ENCODE data around the gene IER2.

DNA sequence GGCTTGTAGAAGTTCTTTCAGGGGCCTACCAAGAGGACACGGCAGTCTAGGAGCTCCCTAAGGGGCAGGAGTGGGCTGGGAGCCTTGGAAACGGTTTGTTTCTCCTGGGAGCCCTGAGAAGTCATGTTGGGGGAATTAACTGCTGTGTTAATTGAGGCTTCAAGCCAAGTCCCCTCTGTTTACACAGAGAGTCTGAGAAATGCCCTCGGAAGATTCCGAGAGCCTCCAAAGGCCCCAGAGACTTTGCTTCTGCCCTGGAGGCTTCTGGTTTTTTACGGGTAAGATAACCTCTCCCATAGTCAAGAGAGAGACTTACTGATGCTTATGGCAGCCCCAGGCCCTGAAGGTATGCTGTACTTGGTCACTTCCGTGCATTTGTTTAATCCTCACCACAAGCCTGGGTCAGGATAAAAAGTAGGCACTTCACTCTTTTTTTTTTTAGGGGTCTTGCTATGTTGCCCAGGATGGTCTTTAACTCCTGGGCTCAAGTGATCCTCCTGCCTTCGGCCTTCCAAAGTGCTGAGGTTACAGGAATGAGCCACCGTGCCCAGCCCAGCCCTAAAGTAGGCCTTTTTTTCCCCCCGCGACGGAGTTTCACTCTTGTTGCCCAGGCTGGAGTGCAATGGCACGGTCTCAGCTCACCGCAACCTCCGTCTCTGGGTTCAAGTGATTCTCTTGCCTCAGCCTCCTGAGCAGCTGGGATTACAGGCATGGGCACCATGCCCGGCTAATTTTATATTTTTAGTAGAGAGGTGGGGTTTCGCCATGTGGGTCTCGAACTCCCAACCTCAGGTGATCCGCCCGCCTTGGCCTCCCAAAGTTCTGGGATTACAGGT lies 15.2 kb downstream of the IER2 start:
- TF ChIP-seq, protein P1, sequence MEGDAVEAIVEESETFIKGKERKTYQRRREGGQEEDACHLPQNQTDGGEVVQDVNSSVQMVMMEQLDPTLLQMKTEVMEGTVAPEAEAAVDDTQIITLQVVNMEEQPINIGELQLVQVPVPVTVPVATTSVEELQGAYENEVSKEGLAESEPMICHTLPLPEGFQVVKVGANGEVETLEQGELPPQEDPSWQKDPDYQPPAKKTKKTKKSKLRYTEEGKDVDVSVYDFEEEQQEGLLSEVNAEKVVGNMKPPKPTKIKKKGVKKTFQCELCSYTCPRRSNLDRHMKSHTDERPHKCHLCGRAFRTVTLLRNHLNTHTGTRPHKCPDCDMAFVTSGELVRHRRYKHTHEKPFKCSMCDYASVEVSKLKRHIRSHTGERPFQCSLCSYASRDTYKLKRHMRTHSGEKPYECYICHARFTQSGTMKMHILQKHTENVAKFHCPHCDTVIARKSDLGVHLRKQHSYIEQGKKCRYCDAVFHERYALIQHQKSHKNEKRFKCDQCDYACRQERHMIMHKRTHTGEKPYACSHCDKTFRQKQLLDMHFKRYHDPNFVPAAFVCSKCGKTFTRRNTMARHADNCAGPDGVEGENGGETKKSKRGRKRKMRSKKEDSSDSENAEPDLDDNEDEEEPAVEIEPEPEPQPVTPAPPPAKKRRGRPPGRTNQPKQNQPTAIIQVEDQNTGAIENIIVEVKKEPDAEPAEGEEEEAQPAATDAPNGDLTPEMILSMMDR (IDR thresholded peaks at IDR 0.05; ENCODE audit: low read depth, low read length) = no peak
- TF ChIP-seq POLR2A (IDR thresholded peaks at IDR 0.05; ENCODE audit: extremely low read depth, insufficient read length) = no peak
- TF ChIP-seq, protein P2, sequence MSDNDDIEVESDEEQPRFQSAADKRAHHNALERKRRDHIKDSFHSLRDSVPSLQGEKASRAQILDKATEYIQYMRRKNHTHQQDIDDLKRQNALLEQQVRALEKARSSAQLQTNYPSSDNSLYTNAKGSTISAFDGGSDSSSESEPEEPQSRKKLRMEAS (IDR thresholded peaks at IDR 0.05; ENCODE audit: low read depth, low read length) = no peak

Data from NB4 (cell line).